Glutamatergic neuron (in vitro differentiated cells): Measurements from ENCODE around the gene SATB1. TPM values are rescaled to one million over a fixed set of nuclear protein-coding genes. Genes with fewer than 3 reads are reported as not detected.

Experiments used
- DNase-seq: peaks from one replicate; pipeline ENCODE4 v3.0.0; 2022
- H3K27ac Mint-ChIP-seq: one replicate; pipeline ENCODE4 v1.8.0; 2020; ENCODE audit warnings: mild to moderate bottlenecking, mixed read lengths, inconsistent platforms; ENCODE audit not compliant: unreplicated experiment
- H3K27me3 Mint-ChIP-seq: one replicate; pipeline ENCODE4 v1.8.0; 2020; ENCODE audit warnings: mild to moderate bottlenecking, moderate library complexity, mixed read lengths, inconsistent platforms; ENCODE audit not compliant: unreplicated experiment
- H3K36me3 Mint-ChIP-seq: one replicate; pipeline ENCODE4 v1.8.0; 2020; ENCODE audit warnings: mild to moderate bottlenecking, mixed read lengths, inconsistent platforms; ENCODE audit not compliant: unreplicated experiment
- H3K4me1 Mint-ChIP-seq: one replicate; pipeline ENCODE4 v1.8.0; 2020; ENCODE audit warnings: mild to moderate bottlenecking, low read depth, mixed read lengths, inconsistent platforms; ENCODE audit not compliant: unreplicated experiment
- H3K4me3 Mint-ChIP-seq: one replicate; pipeline ENCODE4 v1.8.0; 2020; ENCODE audit warnings: mild to moderate bottlenecking, mixed read lengths, inconsistent platforms; ENCODE audit not compliant: unreplicated experiment
- H3K9me3 Mint-ChIP-seq: one replicate; pipeline ENCODE4 v1.8.0; 2020; ENCODE audit warnings: mild to moderate bottlenecking, moderate library complexity, mixed read lengths, inconsistent platforms; ENCODE audit not compliant: unreplicated experiment
- total RNA-seq: library from RNA; stranded (reverse); fragmentation: NEBNext Ultra II Directional; extraction: Animal tissue kit (Norgen Biotek cat#: 25700); gene quantifications from one replicate; pipeline ENCODE4 v1.2.1, GENCODE V29; 2021; ENCODE audit not compliant: unreplicated experiment
- TF ChIP-seq, protein P1 (sequence below): fragments of 200-600 bp; sonication (generic); IDR thresholded peaks from one replicate; pipeline ENCODE4 v1.5.0; 2021; ENCODE audit not compliant: partially characterized antibody, unreplicated experiment

SATB1 gene
- total RNA-seq, 1 donor from 2014 or later: 80.5 TPM

DNA sequence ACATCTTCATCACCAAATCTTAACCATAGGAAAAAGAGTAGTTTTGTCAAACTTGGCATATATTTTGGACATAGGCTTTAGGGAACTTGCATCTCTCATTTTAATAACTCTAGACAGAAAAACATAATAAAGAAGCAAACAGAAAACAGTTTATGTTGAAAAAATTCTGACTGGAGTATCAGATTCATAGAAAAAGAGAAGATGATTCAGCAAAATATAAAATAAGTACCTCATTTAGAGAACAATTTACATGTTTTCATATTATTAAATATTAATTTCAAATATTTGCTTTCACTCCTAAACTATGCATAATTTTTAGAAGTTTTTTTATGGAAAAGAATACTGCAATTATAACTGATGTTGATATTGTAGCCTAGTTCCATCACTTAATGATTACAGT is 12.5 kb downstream of the SATB1 start:
- H3K36me3 Mint-ChIP-seq: no peaks in the 10 kb centered on the region
- no peaks in the 10 kb centered on the region for H3K9me3 Mint-ChIP-seq
- no peaks in the 10 kb centered on the region for H3K27me3 Mint-ChIP-seq
- TF ChIP-seq, protein P1, sequence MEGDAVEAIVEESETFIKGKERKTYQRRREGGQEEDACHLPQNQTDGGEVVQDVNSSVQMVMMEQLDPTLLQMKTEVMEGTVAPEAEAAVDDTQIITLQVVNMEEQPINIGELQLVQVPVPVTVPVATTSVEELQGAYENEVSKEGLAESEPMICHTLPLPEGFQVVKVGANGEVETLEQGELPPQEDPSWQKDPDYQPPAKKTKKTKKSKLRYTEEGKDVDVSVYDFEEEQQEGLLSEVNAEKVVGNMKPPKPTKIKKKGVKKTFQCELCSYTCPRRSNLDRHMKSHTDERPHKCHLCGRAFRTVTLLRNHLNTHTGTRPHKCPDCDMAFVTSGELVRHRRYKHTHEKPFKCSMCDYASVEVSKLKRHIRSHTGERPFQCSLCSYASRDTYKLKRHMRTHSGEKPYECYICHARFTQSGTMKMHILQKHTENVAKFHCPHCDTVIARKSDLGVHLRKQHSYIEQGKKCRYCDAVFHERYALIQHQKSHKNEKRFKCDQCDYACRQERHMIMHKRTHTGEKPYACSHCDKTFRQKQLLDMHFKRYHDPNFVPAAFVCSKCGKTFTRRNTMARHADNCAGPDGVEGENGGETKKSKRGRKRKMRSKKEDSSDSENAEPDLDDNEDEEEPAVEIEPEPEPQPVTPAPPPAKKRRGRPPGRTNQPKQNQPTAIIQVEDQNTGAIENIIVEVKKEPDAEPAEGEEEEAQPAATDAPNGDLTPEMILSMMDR: no peak
- no peak overlapping the region for H3K4me3 Mint-ChIP-seq
- peaks cover 30% of the 10 kb centered on the region for H3K4me1 Mint-ChIP-seq
- no peak for DNase-seq
- no peak overlapping the region for H3K27ac Mint-ChIP-seq

DNA sequence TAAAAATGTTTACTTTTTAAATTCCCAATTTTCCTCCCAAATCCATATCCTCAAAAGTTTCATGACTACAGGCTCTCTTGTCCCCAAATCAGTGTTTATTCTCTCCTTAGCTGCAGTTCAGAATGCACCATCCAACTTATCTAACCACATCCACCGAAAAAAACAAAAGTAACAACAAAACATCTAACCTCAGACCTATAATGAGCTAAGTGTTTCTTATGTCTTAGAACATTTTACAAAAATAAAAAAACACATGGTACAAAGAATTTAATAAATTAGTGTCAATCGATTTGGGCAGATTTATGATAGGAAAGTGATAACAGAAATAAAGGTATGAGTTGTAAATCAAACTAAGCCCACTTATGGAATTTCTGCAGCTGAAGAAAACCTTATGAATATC is 13.6 kb downstream of the SATB1 start:
- Mint-ChIP-seq H3K27ac (no peak overlapping the region), H3K9me3 (no peaks in the 10 kb centered on the region), H3K4me1 (peaks cover 22% of the 10 kb centered on the region), H3K36me3 (no peaks in the 10 kb centered on the region), H3K27me3 (no peaks in the 10 kb centered on the region), H3K4me3 (no peak overlapping the region)
- no peak for DNase-seq
- TF ChIP-seq, protein P1: no peak

- Mint-ChIP-seq H3K36me3 (no peaks in the 10 kb centered on the region), H3K27me3 (no peaks in the 10 kb centered on the region), H3K4me1 (peaks cover 10% of the 10 kb centered on the region), H3K9me3 (no peaks in the 10 kb centered on the region), H3K27ac (no peak overlapping the region), H3K4me3 (no peak overlapping the region)
- TF ChIP-seq, protein P1: no peak
- DNase-seq: no peak
Observed at GRCh38 chr3:18410205-18410604, 14.9 kb downstream of the SATB1 start.

DNA sequence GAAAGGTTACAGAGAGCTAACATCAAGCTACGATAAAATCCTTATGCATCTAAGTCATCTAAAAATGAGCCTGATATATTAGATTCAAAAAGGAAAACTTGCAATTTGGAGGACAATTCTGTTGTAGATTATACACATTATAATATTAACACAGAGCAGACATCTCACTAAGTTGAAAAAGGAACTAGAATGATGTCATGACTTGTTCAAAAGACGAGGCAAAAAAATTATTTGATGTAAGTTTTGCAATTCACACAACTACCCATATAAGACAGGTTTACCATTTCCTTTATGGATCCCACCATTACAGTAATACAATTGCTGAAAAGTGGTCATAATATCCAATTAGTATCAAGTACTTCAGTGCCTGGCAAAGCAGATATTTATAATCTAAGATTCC is 15.9 kb downstream of the SATB1 start:
- no peaks in the 10 kb centered on the region for H3K36me3 Mint-ChIP-seq
- H3K9me3 Mint-ChIP-seq: no peaks in the 10 kb centered on the region
- no peak overlapping the region for H3K4me3 Mint-ChIP-seq
- H3K27ac Mint-ChIP-seq: no peak overlapping the region
- TF ChIP-seq, protein P1: no peak
- DNase-seq: no peak
- no peaks in the 10 kb centered on the region for H3K27me3 Mint-ChIP-seq
- H3K4me1 Mint-ChIP-seq: peaks cover 4% of the 10 kb centered on the region

DNA sequence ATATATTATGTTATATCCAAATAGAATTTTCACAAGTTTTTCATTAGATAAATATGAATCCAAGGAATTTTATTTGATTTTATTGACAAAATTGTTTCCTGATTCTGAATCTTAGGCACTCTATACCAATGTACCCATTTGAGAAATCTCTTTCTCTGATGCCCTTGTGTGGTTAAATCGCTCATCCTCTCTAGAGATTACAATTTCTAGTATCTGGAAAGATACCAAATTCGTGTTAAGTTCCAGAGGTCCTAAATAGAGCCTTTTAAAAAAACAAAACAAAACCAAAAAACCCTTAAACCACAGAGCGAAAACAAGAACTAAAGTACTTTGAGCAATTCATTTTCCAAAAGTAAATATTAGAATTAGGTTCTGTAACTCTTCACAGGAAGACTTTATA is 20.0 kb downstream of the SATB1 start:
- H3K27ac Mint-ChIP-seq: no peak overlapping the region
- peaks cover 25% of the 10 kb centered on the region for H3K4me1 Mint-ChIP-seq
- no peak overlapping the region for H3K4me3 Mint-ChIP-seq
- H3K9me3 Mint-ChIP-seq: no peaks in the 10 kb centered on the region
- TF ChIP-seq, protein P1: no peak
- H3K36me3 Mint-ChIP-seq: no peaks in the 10 kb centered on the region
- no peak for DNase-seq
- no peaks in the 10 kb centered on the region for H3K27me3 Mint-ChIP-seq
